HG02642 (cell line): ENCODE measurements around the gene MANSC1.
"Not testable (repeated sequence)": the region's sequence is repeated elsewhere in the genome, so short reads cannot be mapped to it uniquely, and the experiment has no call there.

Experiments used
- ATAC-seq: cut with Tn5 transposase; IDR thresholded peaks from one replicate; pipeline ENCODE4 v1.9.1; 2021; ENCODE audit warnings: mild to moderate bottlenecking; ENCODE audit not compliant: unreplicated experiment, poor library complexity

Gene MANSC1

GRCh38 chr12:12366701-12367481 is 16.8 kb upstream of the MANSC1 start:
- ATAC-seq, result no peak

- no peak for ATAC-seq
Measured at GRCh38 chr12:12365931-12366431, 15.9 kb upstream of the MANSC1 start.

GRCh38 chr12:12365446-12365802 is 15.4 kb upstream of the MANSC1 start:
- no peak for ATAC-seq

GRCh38 chr12:12364787-12365445 is 14.9 kb upstream of the MANSC1 start:
- ATAC-seq, result no peak

- no peak for ATAC-seq
Measured at GRCh38 chr12:12358528-12358927, 8.5 kb upstream of the MANSC1 start.

- no peak for ATAC-seq
Measured at GRCh38 chr12:12357719-12358461, 7.8 kb upstream of the MANSC1 start.

- peak; percentile 92 for ATAC-seq
Measured at GRCh38 chr12:12356896-12357718, 7.1 kb upstream of the MANSC1 start, which contains the start of gene BORCS5. Gene BORCS5 (plus strand): TSS chr12:12357078. CDS start chr12:12357452, 374 bp downstream.

- no peak for ATAC-seq
Measured at GRCh38 chr12:12356467-12356895, 6.4 kb upstream of the MANSC1 start.

- no peak for ATAC-seq
Measured at GRCh38 chr12:12353807-12354206, 3.8 kb upstream of the MANSC1 start.

- no peak for ATAC-seq
Measured at GRCh38 chr12:12353276-12353675, 3.2 kb upstream of the MANSC1 start.

GRCh38 chr12:12351468-12352185 is 1.6 kb upstream of the MANSC1 start:
- not testable (repeated sequence) for ATAC-seq

GRCh38 chr12:12350868-12351463 is 924 bp upstream of the MANSC1 start:
- no peak for ATAC-seq

GRCh38 chr12:12338527-12339168 is 11.4 kb downstream of the MANSC1 start:
- no peak for ATAC-seq

- ATAC-seq, result no peak
Measured at GRCh38 chr12:12336511-12336910, 13.5 kb downstream of the MANSC1 start.

- ATAC-seq, result no peak
Measured at GRCh38 chr12:12336049-12336411, 14.0 kb downstream of the MANSC1 start.

GRCh38 chr12:12334367-12335040 is 15.5 kb downstream of the MANSC1 start:
- ATAC-seq, result peak; percentile 63

- ATAC-seq, result no peak
Measured at GRCh38 chr12:12333407-12334366, 16.4 kb downstream of the MANSC1 start.
